ENCODE measurements around the gene MCM9. TPM values are rescaled to one million over a fixed set of nuclear protein-coding genes. Genes with fewer than 3 reads are reported as not detected.
A peak's percentile ranks its signal among the peaks of the same experiment; 100 is the strongest.
"Not testable (repeated sequence)": the region's sequence is repeated elsewhere in the genome, so short reads cannot be mapped to it uniquely, and the experiment has no call there.

Gene MCM9
- total and polyA plus RNA-seq, 11 donors: 2.1 to 8.5 (median 4.8) TPM

- WGBS, 4 donors: 95 to 97% (median 96%) methylated on average over 4 of the region's 4 CpGs
- intact Hi-C loops (cut with DNase I): loop anchor here in 3 of 10 donors (5.0 to 10.0 kb wide), 2 partner anchors 519 to 522 kb away; no protein-coding TSS in a partner anchor
- H3K36me3 ChIP-seq: no peaks in the 10 kb centered on the region
These were observed 130.9 kb downstream of the MCM9 start for GRCh38 chr6:118804091-118804490.

GRCh38 chr6:118801257-118801656, 133.7 kb downstream of the MCM9 start:
- no peak overlapping the region for H3K4me3 ChIP-seq
- H3K4me1 ChIP-seq: peaks cover 0 to 11% (median 3%) of the 10 kb centered on the region in 12 donors
- 93 to 97% (median 94%) methylated on average over 6 of the region's 6 CpGs for WGBS, 4 donors
- no peaks in the 10 kb centered on the region for H3K9me3 ChIP-seq
- H3K27ac ChIP-seq: no peak overlapping the region
- intact Hi-C loops (cut with DNase I): loop anchor here in 3 of 10 donors (5.0 to 10.0 kb wide), 2 partner anchors 516 to 519 kb away; no protein-coding TSS in a partner anchor
- no peaks in the 10 kb centered on the region for H3K36me3 ChIP-seq
- DNase-seq: no peak
- no peaks in the 10 kb centered on the region for H3K27me3 ChIP-seq
- no peak for ATAC-seq
- TF ChIP-seq CTCF (IDR thresholded peaks at IDR 0.05) (no peak), POLR2A (IDR thresholded peaks at IDR 0.05) (no peak)

More at GRCh38 chr6:118804091-118804490, 130.9 kb downstream of the MCM9 start:
- Histone ChIP-seq H3K4me1 (peaks cover 0 to 17% (median 3%) of the 10 kb centered on the region in 12 donors), H3K27me3 (no peaks in the 10 kb centered on the region), H3K4me3 (no peak overlapping the region), H3K27ac (no peak overlapping the region), H3K9me3 (no peaks in the 10 kb centered on the region)
- DNase-seq (no peak), ATAC-seq (no peak)
- TF ChIP-seq POLR2A (IDR thresholded peaks at IDR 0.05) (no peak), CTCF (IDR thresholded peaks at IDR 0.05) (no peak)

DNA sequence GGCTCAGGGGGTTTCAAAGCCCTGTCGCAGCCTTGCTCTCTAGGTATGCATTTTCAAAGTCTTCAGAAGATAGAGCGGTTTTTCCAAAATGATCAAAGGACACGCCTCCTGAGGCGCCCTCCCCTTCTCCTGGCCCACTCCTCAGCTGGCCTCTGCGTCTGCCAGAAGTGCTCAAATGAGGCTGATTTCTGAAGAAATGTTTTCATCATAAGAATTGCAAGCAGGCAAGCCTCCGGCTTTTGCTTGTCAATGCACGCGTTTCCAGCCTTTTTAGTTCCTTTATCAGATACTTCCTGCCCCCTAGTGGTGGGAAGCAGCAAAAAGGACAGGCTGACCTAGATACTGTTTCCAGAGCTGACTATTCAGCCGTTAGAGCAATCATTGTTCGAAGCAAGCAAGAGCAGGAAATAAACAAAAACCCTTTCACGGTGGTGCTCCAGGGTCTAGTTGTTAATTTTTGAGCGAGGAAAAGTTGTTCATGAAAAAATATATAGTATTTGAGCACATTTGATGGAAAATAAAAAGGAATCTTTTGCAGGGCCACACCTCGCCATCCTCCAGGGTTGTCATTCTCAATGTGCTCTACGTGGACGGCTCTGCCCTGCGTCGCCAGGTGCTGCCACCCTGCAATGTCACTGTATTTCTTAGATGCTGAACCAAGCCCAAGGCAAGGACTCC, 134.4 kb downstream of the MCM9 start:
- Histone ChIP-seq H3K36me3 (no peaks in the 10 kb centered on the region), H3K9me3 (no peaks in the 10 kb centered on the region), H3K4me1 (peaks cover 0 to 11% (median 3%) of the 10 kb centered on the region in 12 donors), H3K27ac (no peak overlapping the region), H3K27me3 (no peaks in the 10 kb centered on the region), H3K4me3 (peak overlapping the region in 3 of 12 donors; percentile 6 to 24 (median 13))
- peak; percentile 77 to 96 (median 90) for TF ChIP-seq CTCF (IDR thresholded peaks at IDR 0.05)
- no peak for TF ChIP-seq POLR2A (IDR thresholded peaks at IDR 0.05)
- ATAC-seq (peak in 3 of 4 donors; percentile 84 to 92 (median 86)), DNase-seq (peak; percentile 65 to 80 (median 77))
- intact Hi-C loops (cut with DNase I): loop anchor here in 3 of 10 donors (5.0 to 10.0 kb wide), 2 partner anchors 516 to 518 kb away; no protein-coding TSS in a partner anchor
- 23 to 28% (median 25%) methylated on average over 17 of the region's 17 CpGs for whole genome bisulfite sequencing, 4 donors

GRCh38 chr6:118799826-118800225, 135.1 kb downstream of the MCM9 start:
- intact Hi-C loops (cut with DNase I): loop anchor here in 3 of 10 donors (5.0 to 10.0 kb wide), 2 partner anchors 515 to 518 kb away; no protein-coding TSS in a partner anchor
- DNase-seq: no peak
- no peak overlapping the region for H3K27ac ChIP-seq
- no peak overlapping the region for H3K4me3 ChIP-seq
- peaks cover 0 to 11% (median 3%) of the 10 kb centered on the region in 12 donors for H3K4me1 ChIP-seq
- no peak for ATAC-seq
- H3K36me3 ChIP-seq: no peaks in the 10 kb centered on the region
- TF ChIP-seq CTCF (IDR thresholded peaks at IDR 0.05) (no peak), POLR2A (IDR thresholded peaks at IDR 0.05) (no peak)
- no peaks in the 10 kb centered on the region for H3K27me3 ChIP-seq
- 86 to 95% (median 91%) methylated on average over 4 of the region's 4 CpGs for WGBS, 4 donors
- H3K9me3 ChIP-seq: no peaks in the 10 kb centered on the region

DNA sequence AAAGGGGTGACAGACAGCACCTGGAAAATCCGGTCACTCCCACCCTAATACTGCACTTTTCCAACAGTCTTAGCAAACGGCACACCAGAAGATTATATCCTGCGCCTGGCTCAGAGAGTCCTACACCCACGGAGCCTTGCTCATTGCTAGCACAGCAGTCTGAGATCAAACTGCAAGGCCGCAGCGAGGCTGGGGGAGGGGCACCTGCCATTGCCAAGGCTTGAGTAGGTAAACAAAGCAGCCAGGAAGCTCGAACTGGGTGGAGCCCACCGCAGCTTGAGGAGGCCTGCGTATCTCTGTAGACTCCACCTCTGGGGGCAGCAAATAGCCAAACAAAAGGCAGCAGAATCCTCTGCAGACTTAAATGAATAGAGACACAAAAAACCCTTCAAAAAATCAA, 138.4 kb downstream of the MCM9 start:
- H3K36me3 ChIP-seq; intact Hi-C loops (cut with DNase I): not testable (repeated sequence)
- 59 to 69% (median 63%) methylated on average over 9 of the region's 9 CpGs for WGBS, 4 donors

More for the DNA sequence above, 138.4 kb downstream of the MCM9 start:
- H3K4me1 ChIP-seq: peaks cover 0 to 11% (median 3%) of the 10 kb centered on the region in 12 donors
- H3K4me3 ChIP-seq, H3K27me3 ChIP-seq, ATAC-seq, H3K9me3 ChIP-seq: not testable (repeated sequence)
- peak overlapping the region in 1 of 12 donors; percentile 37 for H3K27ac ChIP-seq
- DNase-seq: peak in 4 of 5 donors; percentile 33 to 82 (median 43)

Measured in heart left ventricle (tissue), 16 donors.